ENCODE results near the gene TSPYL4. TPM values are rescaled to one million over a fixed set of nuclear protein-coding genes. Genes with fewer than 3 reads are reported as not detected.

Gene TSPYL4
- total and polyA plus RNA-seq, 2 of the 8 experiments (the other 6 are each of a cell fraction or from before 2014, with no cell fraction given), result 20.5 to 22.6 TPM

- Histone ChIP-seq H3K79me1 (ENCODE audit: low read depth, low read length) (no peaks in the 10 kb centered on the region), H4K8ac (ENCODE audit: extremely low read depth, insufficient read depth, low read length) (no peak overlapping the region), H3K9me3 (ENCODE audit: insufficient read depth in 2 of 2, low read depth in 1 of 2, low read length in 1 of 2) (no peaks in the 10 kb centered on the region), H3K14ac (ENCODE audit: insufficient read length) (no peak overlapping the region), H2BK5ac (ENCODE audit: low read depth, low read length) (no peak overlapping the region), H3K18ac (ENCODE audit: extremely low read depth, low read length) (no peak overlapping the region), H2BK120ac (replicated peaks; ENCODE audit: low read depth, low read length) (no peak overlapping the region), H3K27ac (ENCODE audit: low read depth, low read length) (no peak overlapping the region), H3K4me3 (ENCODE audit: extremely low read depth in 1 of 4, insufficient read depth in 2 of 4, low read depth in 3 of 4, low read length in 4 of 4) (no peak overlapping the region), H4K20me1 (replicated peaks in 1 of 2; ENCODE audit: control insufficient read depth in 1 of 2, insufficient read depth in 2 of 2, low read length in 2 of 2) (peaks cover 0 to 1% of the 10 kb centered on the region in 2 experiments), H2BK20ac (ENCODE audit: low read length) (no peak overlapping the region), H4K5ac (ENCODE audit: insufficient read length, low read depth, low read length) (no peak overlapping the region), H3K27me3 (replicated peaks in 1 of 4; ENCODE audit: control insufficient read depth in 3 of 4, extremely low read depth in 1 of 4, insufficient read depth in 3 of 4, low read length in 3 of 4) (no peaks in the 10 kb centered on the region), H3K23me2 (ENCODE audit: low read depth, low read length) (no peaks in the 10 kb centered on the region), H2BK15ac (ENCODE audit: low read length) (no peak overlapping the region), H2AK5ac (ENCODE audit: low read depth, low read length) (no peak overlapping the region), H3K56ac (replicated peaks; ENCODE audit: insufficient read length, low read depth, low read length) (no peak overlapping the region), H3K23ac (ENCODE audit: insufficient read length) (no peak overlapping the region), H3K4ac (replicated peaks; ENCODE audit: insufficient read length, low read depth, low read length) (no peak overlapping the region), H2AFZ (ENCODE audit: low read length) (no peak overlapping the region), H3K79me2 (ENCODE audit: control insufficient read depth in 1 of 2, insufficient read depth in 2 of 2, low read length in 2 of 2) (no peaks in the 10 kb centered on the region), H3K4me2 (ENCODE audit: insufficient read depth in 1 of 2, low read depth in 2 of 2, low read length in 2 of 2) (no peak overlapping the region), H3K36me3 (ENCODE audit: control insufficient read depth in 2 of 4, insufficient read depth in 4 of 4, low read length in 3 of 4) (peaks cover 0 to 5% (median 2%) of the 10 kb centered on the region in 4 experiments; a peak in 1 of 8 replicates), H4K91ac (replicated peaks; ENCODE audit: insufficient read length, low read length) (no peak overlapping the region), H2BK12ac (ENCODE audit: low read depth, low read length) (no peak overlapping the region), H3K4me1 (replicated peaks in 1 of 4; ENCODE audit: control insufficient read depth in 3 of 4, insufficient read depth in 4 of 4, low read length in 3 of 4) (peaks cover 0 to 3% (median 1%) of the 10 kb centered on the region in 4 experiments; a peak in 3 of 7 replicates), H3K9ac (replicated peaks in 1 of 4; ENCODE audit: extremely low read depth in 1 of 4, low read depth in 3 of 4, low read length in 3 of 4) (no peak overlapping the region)
- 94% methylated on average over 3 of the region's 3 CpGs; no CpG with 5 or more reads in 1 of the 2 experiments for WGBS, 2 experiments (ENCODE audit: extremely low coverage in 1 of 2, insufficient coverage in 1 of 2, insufficient read length in 1 of 2, insufficient replicate concordance in 2 of 2, low coverage in 1 of 2, low lambda C conversion rate in 2 of 2, missing lambda C conversion rate in 1 of 2)
- ChIA-PET POLR2A (ENCODE audit: partially characterized antibody) (interaction anchor here (1.5 to 2.6 kb wide), 2 partner anchors 8 to 32 kb away, joined by 3 to 9 read pairs; no protein-coding TSS in a partner anchor), CTCF (ENCODE audit: partially characterized antibody) (interaction anchor here (0.8 to 1.0 kb wide), 2 partner anchors 48 to 106 kb away, joined by 3 read pairs; no protein-coding TSS in a partner anchor)
- DNase-seq (ENCODE audit: low read depth in 1 of 2, low spot score in 2 of 2) (no peak), FAIRE-seq (no peak)
- TF ChIP-seq SIN3A (conservative IDR thresholded peaks at IDR 0.05 in 1 of 2, IDR thresholded peaks at IDR 0.05 in 1 of 2; ENCODE audit: low read depth in 1 of 2, low read length in 2 of 2), result no peak
- no peak for TF ChIP-seq CHD1 (IDR thresholded peaks at IDR 0.05; ENCODE audit: low read depth, low read length)
- TF ChIP-seq GTF2F1 (IDR thresholded peaks at IDR 0.05; ENCODE audit: borderline replicate concordance, low read depth, low read length), result no peak
- TF ChIP-seq ZNF274 (IDR thresholded peaks at IDR 0.05; ENCODE audit: borderline replicate concordance, extremely low read depth, low read length), result no peak
- TF ChIP-seq MAFK (IDR thresholded peaks at IDR 0.05; ENCODE audit: low read depth, low read length), result no peak
- no peak for TF ChIP-seq ATF2 (IDR thresholded peaks at IDR 0.05; ENCODE audit: low read length)
- no peak for TF ChIP-seq CBX8 (IDR thresholded peaks at IDR 0.05; ENCODE audit: borderline replicate concordance, low read depth, low read length)
- no peak for TF ChIP-seq EGR1 (IDR thresholded peaks at IDR 0.05; ENCODE audit: borderline replicate concordance, low read depth, low read length)
- no peak for TF ChIP-seq NANOG (IDR thresholded peaks at IDR 0.05; ENCODE audit: insufficient read depth, low read depth, low read length, poor library complexity, severe bottlenecking)
- TF ChIP-seq SP4 (IDR thresholded peaks at IDR 0.05; ENCODE audit: low read length), result no peak
- no peak for TF ChIP-seq SRF (IDR thresholded peaks at IDR 0.05; ENCODE audit: low read depth, low read length)
- TF ChIP-seq TAF7 (optimal IDR thresholded peaks at IDR 0.05; ENCODE audit: borderline replicate concordance, low read depth, low read length), result no peak
Observed at GRCh38 chr6:116221067-116221466, 32.8 kb downstream of the TSPYL4 start.
